T-helper 9 cell (primary cell): Measurements from ENCODE around the gene KCNJ11.
"Not testable (repeated sequence)": the region's sequence is repeated elsewhere in the genome, so short reads cannot be mapped to it uniquely, and the experiment has no call there.

Source experiments
- DNase-seq: peaks from one replicate; pipeline ENCODE4 v3.0.0-alpha.2; 2020
- total RNA-seq, 2 donors: gene quantifications; one replicate each; lab custom pipeline; 2026; lab: John Stamatoyannopoulos, UW

KCNJ11 gene
- 0.48 to 0.49 reads per million in 2 donors for total RNA-seq

DNA sequence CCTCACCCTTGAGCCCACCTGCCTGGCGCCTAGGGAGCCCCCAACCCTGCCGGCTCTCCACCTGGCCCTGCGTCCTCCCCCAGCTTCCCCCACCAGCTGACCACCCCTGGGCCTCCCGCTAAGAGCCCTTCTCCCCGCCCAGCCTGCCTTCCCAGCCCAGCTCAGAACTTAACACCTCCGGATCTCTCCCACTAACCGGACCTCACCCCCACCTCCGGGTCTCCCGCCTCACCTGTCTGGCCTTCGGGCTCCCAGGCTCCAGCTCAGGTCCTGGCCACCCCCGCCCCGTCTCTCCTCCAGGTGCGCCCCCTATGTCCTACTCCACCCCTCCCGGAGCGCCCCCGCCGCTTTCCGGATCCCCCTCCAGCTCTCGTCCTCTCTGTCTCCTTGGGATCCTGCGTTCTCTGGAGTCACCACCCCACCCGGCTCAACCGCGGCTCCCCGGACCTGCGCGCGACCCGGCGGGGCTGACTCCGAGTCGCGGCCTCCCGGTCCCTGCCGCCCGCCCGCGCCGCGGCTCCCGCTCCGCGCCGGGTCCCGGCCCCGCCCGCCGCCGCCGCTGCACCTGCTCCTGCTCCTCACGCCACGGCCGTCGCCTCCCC is at the start of gene KCNJ11:
Gene KCNJ11 (minus strand): TSS at position 51 of the 602 bp plus-strand sequence. CDS start 568 bp downstream, outside the sequence.
- DNase-seq = no peak

DNA sequence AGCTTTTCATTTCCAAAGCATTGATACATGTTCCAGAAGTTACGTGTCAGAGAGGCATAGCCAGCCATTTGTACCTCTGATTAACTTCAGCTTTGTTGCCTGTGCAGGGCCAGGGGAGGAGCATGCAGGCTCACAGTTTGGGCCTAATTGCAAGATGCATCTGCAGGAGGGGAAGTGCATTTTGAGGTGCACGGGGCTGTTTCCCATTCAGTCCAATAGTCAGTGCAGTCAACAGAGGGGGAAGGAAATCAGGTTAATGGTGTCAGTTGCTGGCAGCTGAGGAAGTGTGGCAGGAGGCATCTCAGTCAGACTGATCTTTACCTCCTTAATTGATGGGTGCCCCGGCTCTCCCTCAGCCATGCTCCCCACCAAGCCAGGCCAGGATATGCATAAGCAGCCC is 48.9 kb upstream of the KCNJ11 start:
- no peak for DNase-seq

DNA sequence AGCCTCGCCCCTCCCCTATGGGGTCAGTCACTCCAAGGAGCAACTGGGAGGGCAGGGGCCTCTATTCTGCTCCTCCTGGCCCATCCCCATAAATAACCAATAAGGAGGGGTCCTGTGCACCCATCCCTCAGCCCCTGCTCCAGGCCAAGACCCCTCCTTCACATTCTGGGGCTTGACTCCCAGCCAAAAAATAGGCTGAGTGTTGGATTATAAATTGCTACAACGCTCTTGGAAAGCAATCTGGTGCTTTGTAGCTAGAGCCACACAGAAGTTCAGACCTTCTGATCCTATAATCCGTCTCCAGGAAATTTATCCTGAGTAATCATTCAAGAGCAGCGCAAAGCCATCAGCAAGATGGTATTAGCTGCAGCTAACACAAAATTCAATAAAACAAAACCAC is 45.6 kb upstream of the KCNJ11 start:
- DNase-seq = no peak

DNA sequence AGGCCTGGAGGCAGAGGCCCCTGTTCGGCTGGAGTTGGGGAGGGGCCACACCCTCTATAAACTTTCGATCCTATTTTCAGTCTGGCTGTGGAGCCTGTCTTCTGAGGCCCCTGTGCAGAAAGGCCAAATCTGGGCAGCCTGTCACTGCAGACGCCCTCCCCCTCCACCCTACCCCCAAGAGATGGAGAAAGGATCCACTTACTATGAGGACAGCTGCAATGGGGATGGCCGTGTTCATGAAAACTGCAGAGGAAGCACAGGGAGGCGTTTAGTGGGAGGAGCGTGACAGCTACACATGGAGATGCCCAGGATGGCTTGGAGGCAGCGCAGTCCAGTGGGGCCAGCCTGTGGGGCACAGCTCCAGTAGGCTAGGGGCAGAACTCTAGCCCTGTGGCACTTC is 43.5 kb upstream of the KCNJ11 start:
- DNase-seq = no peak

DNA sequence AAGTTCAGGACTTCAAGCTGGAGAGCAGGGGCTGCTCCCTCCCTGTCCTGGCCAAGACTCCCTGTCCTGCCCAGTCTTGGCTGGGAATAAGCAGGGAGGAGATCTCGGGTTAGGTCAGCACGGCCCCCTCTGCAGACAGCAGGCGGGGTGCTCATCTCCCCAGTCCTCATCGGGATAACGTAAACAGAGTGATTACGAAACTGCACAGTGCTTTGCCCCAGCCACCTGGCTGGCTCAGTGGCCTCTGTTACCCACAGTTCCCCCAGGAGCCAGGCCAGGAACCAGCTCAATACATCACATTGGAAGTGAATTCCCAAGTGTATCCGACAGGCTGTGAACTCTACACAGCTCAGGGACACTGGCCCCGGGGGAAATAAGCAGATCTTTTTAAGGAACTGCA is 42.7 kb upstream of the KCNJ11 start:
- DNase-seq = no peak

DNA sequence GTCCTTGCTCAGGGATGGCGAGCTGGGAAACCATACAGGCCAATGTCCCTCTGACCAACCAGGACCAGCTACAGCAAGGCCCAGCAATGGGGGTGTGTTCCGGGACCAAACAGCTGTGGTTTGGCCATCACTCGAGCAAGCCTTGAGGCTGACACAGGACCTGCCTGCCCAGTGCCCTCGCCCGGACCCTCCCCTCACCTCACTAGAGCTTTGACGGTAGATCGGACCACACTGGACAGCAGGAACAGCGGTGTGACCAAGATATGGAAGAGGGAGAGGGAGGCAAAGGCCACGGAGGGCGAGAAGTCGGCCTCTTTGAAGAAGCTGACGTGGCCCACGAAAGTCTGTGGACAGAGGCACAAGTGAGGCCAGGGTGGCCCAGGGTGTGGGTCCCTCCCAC is 42.2 kb upstream of the KCNJ11 start:
- no peak for DNase-seq

DNA sequence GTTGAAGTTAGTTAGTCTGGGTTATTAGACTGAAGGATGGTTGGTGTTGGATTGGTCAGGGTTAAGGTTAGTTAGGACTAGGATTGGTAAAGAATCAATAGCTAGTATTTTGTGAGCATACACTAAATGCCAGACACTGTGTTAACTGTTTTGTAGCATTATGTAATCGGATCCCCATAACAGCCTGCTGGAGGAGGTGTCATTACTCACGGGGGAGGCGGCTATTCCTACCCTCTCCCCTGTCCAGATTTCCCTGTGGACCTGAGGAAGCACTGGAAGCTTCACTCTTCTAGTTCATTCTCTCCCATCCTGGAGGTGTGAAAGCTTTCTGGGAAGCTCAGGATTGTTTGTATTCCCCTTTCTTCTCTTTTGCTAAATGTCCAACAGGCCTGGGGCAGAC is 40.5 kb upstream of the KCNJ11 start:
- DNase-seq = no peak

DNA sequence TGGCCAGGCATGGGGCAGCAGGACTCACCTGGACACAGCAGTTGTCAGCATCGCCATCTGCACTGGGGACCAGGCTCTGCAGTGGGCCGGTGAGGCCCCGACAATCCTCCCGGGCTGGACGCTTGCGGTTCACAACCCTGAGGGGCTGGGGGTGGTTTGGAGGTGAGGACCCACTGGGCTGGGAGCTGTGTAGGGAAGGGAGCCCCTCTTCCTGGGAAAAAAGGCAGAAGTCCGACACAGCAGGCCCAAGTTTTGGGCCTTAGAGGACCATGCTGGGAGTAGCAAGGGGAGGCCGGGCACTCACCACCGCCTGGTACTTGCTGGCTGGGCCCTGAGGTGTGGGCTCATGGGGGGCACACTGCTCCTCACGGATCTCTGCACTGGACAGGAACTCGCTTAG is 39.8 kb upstream of the KCNJ11 start:
- DNase-seq = no peak

DNA sequence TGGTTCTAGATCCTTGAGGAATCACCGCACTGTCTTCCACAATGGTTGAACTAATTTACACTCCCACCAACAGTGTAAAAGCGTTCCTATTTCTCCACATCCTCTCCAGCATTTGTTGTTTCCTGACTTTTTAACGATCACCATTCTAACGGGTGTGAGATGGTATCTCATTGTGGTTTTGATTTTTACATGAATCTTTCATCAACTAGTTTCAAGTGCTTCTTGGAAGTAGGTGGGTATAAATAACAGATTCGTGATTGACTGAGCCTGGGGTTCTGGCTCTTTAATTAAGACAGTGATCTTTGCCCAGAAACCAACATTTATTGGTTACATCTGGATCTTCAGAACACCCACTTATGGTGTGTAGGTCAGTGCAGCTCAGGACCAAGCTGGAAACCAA is 37.8 kb upstream of the KCNJ11 start:
- DNase-seq = not testable (repeated sequence)

DNA sequence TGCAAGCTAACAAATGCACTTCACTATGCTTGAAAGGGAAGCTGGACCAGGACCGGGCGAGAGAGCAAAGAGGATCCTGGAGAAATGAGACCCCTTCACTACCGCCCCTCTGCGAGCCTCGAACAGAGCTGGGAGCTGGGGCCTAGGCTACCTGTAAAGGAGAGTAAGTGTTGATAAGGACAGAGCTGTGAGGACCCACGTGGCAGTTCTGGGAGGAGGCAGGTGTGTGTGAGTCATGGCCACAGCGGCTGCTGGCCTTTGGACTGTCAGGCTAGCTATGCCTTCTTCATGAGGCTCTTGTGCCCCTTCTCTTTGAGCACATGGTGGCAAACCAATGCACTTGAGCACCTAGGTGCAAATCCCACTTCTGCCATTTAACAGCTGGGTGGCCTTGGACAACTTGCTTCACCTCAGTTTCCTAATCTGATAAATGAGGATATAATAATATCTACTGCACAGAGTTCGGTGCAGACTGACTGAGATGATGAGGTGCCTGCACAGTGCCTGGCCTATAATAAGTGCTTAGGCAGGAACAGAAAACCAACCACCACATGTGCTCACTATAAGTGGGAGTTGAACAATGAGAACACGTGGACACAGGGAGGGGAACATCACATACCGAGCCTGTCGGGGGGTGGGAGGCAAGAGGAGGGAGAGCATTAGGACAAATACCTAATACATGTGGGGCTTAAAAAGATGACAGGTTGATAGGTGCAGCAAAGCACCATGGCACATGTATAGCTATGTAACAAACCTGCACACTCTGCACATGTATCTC is 35.3 kb upstream of the KCNJ11 start:
- DNase-seq = no peak

DNA sequence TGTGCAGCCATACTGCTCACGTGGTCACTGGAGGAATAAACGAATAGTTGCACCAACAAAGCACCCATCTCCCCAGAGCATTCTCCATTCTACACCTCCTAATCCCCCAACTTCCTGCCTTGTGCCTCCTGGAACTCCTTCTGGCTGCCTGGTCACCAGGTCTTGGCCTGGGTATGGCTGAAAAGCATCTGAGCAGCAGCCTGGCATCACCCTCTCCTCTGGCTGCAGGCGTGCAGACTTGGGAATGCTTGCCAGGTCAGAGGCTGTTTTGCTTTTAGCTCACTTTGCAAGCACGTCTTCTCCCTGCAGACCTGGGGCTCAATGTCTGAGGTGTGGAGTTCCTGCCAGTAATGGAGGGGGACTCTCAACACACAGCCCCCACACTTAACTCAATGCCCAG is 33.3 kb upstream of the KCNJ11 start:
- no peak for DNase-seq

DNA sequence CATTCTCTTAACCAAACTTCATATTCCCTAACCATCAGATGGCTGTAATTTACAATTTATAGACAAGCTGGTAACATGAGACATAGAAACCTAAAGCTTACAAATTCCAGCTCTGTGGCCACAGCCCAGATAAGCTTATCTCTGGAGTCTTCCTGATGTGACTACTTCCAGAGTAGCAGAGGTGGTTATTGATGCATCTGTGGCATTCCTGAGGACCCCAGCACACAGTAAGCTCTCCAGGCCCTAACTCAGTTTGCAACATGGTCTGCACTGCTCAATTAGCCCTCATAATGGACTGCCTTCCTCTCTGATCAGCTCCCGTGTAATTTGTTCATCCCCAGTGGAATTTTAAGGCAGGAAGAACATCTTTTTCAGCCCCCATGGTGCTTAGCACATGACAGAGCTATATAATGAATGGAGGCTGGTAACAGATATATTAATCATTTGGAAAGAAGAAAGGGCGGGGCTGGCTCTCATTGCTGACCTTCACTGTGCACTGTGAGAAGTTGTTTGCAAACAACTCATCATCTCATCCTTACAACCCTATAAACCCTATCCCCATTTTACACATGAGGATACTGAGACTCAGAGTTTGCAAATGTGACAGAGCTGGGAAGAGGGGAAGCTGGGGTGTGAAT is 30.1 kb upstream of the KCNJ11 start:
- no peak for DNase-seq

DNA sequence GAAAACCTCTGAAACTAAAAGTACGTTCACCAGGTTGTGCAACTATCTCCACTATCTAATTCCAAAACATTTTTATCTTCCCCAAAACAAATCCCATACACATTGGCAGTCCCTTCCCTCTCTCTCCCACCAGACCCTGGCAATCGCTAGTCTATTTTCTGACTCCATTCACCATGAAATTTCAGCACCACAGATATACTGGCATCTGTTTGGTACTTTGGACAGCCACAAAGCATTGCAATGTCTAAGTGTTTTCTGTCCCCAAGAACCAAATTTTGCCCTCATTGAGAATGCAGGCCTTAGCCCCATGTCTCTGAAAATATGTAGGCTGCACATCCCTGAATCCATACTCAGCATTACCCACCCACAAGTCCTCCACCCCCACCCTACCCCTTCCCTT is 28.0 kb upstream of the KCNJ11 start:
- DNase-seq = no peak

DNA sequence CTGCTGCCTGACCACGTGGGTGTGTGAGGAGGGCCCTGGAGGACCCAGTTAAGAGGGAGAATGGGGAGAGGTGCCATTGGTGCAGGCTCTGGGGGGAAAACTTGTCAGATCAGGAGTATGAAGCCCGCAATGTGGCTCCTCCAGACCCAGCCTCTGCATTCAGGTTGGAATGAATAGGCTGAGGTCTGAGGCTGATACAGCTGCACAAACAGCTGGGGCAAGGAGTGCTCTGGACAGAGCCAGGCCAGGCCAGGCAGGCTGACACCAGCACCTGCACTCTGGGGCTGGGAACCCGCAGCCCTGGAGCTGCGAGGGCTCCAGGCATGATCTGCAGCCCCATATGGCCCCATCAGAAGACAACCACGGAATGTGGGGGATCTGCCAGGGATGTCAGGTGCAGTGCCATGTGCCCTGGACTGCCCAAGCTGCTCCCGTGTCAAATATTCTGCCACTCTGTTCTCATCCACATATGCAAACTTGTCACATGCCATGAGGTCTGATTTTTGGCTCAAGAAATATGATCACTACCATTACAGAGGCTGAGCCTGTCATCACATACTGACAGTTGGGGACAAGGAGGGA is 27.2 kb upstream of the KCNJ11 start:
- no peak for DNase-seq

DNA sequence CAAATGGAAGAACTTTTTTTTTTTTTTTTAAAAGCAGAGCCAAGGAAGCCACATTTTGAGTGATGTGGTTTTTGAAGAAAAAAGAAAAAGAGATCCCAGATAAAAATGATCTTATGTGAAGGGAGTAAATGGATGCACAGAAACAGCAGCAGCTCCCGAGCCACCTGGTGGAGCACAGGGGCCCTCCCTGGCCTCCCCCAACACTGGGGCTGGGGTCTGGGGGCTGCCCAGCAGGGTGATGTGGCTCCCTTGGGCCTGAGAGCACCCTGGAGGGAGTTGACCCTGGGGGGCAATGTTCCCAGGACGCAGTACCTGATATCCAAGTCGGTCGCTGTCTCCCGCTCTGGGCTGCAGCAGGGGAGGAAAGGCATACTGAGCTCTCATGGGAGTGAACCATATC is 26.5 kb upstream of the KCNJ11 start:
- DNase-seq = no peak

DNA sequence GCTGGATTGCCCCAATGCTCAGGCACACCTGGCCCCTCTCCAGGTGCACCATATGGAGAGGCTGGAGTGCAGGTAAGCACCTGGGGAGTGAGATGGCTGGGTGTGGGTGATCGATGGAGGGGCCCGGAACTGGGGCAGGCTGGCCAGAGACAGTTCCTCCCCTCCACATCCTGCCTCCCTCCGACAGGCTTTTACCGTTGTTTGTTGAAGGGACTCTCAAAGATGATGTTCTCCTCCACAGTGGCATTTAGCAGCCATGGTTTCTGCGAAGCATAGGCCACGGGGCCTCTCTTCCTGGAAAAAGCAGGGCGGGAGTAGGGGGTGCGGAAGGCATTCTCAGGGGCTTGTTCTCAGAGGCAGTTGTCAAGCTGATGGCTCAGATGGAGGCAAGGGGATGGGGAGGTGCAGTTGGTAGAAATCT is 25.9 kb upstream of the KCNJ11 start:
- no peak for DNase-seq

DNA sequence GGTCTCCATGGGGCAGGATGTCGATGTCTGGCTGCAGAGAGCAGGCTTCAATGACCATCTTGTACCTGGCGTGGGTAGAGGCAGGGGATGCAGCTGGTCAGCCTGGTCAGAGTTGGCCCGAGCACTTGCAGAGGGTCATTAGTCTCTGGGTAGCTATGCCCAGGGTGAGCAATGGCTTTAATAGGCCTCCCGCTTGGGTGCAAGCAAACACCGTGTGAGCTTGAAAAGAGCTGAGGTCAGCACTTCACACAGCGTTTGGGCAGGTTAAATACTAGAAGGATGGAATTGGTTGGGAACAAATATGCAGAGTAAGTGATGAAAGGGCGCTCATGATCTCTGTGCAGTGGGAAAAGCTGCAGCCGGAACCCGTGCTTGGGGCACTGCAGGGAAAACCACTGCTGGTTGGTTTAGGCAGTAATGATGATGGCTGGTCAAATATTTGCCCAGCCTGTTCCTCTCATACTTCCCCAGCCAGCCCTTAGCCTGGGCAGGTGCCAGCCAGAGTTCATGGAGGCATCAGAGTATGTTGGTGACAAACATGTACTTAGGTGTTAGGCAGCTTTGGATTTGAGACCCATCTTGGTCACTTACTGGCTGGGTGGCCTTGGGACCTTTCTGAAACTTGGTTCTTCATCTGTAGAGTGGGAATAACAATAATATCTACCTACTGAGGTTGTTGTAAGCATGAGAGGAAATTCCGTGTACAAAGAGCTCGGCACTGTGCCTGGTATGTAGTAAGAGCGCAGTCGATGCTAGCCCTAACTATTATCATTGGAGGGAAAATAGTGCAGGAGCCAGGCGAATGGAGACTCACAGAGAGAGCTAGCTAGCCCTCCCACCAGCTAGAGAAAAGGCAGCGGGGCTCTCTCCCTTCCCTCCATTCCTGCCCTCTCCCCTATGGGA is 25.2 kb upstream of the KCNJ11 start:
- no peak for DNase-seq

DNA sequence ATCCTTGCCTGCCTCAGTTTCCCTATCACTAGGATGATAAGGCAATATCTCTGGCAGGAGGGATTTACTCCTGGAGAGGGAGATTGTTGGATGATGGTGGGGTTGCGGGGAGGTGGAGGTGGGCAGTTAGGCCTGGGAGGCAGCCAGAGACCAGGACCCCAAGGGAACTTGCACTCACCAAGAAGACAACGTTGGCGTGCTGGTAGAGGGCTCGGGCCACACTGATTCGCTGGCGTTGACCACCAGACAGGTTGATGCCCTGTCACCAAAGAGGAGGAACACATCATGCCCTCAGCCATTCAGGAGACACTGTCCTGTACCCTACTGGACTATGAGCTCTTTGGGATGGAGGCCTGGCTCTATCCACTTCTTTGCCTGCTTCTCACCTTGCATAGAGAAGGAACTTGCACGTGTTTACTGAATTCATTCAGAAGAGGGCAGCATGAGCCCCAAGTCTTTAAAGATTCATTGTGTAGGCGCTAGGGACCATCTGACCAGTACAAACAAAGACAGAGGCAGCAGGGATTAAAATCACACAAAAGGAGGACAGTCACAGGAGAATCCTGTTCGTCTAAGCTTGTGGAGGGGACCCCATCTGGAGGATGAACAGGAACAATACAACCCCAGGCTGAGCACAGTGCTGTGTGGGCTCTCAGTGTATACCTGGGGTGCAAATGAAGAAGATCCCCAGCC is 24.2 kb upstream of the KCNJ11 start:
- DNase-seq = no peak

DNA sequence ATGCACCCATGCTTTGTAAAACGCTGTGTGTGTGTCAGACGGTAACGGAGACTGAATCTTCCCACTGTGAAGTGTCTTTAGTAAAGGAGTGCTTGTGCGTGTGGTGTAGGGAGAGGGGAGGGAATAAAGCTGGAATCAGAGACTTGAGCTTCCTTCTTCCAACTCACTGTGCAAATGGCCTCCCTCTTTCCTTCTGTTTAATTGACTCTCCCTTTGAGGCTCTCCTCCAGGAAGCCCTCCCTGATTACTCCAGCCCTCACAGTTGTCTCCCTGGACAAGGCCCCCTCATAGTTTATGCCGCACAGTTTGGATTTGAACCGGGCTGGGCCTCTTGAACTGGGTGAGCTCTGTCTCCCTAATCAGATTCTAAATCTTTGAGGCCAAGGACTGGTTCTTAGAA is 23.0 kb upstream of the KCNJ11 start:
- DNase-seq = no peak

DNA sequence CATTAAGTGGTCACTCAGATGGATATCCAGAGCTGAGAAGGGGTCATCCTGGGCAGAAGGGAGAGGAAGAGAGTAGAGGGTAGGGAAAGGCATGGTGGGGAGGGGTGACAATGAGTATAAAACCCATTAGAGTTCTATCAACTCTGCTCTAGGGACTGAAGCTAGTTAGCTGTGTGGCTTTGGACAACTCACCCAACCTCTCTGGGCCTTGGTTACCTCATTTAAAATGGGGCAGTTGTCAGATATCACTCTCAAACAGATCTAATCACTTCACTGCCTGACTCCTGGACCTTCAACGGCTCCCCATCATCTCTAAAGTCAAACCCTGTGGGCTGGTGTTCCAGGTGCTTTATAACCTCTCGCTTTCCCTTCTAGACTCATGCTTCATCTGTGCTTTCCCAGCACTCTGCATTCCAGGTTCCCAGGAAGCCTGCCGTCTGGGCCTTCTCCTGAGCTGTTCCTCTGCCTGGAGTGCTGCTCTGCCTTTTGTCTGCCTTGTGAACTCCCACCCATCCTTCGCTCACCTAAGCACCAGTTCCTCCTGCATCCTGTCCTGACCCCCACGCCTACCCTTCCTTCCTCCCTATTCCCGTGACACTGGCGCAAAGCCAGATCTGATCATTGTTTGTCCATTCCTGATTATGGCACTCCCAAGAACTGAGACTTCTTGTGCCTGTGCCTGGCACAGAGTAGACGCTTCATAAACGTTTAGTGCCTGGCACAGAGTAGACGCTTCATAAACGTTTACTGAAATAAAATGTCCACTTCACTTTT is 22.3 kb upstream of the KCNJ11 start:
- DNase-seq = no peak

DNA sequence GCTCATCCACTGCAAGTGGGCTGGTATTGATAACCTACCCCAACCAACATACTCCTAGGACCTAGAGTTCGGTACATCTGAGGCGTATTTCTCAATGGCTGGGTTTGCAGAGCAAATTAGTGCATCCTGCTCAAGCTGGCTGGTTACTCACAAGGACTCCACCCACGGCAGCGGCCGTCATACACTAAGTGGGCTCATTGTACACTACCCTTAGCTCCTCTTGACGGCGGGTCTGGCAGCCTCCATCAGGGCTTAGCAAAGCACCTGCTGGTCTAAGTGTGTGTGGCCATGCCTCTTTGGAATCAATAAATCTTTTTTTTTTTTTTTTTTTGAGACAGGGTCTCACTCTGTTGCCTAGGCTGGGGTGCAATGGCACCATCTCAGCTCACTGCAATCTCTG is 20.2 kb upstream of the KCNJ11 start:
- DNase-seq = no peak
